Fibroblast of the aortic adventitia (primary cell): ENCODE measurements around the gene TMEM254. TPM values are rescaled to one million over a fixed set of nuclear protein-coding genes. Genes with fewer than 3 reads are reported as not detected.
"Not testable (repeated sequence)": the region's sequence is repeated elsewhere in the genome, so short reads cannot be mapped to it uniquely, and the experiment has no call there.

Experiments used
- DNase-seq: peaks from one replicate; pipeline ENCODE4 v3.0.0-alpha.2; 2010; ENCODE audit warnings: low read depth
- H3K4me3 ChIP-seq: 2 replicates; pipeline ENCODE4 v1.5.1; 2011; ENCODE audit warnings: low read depth, mild to moderate bottlenecking, control low read depth, low read length, moderate library complexity
- CTCF ChIP-seq: IDR thresholded peaks from 2 replicates; pipeline ENCODE4 v1.5.1; 2011; ENCODE audit warnings: mild to moderate bottlenecking, low read length, control low read depth, inconsistent platforms; ENCODE audit not compliant: insufficient read depth
- total RNA-seq: library from RNA; depleted of rRNA; stranded (reverse); fragments of >200 nt; gene quantifications from 2 replicates; pipeline ENCODE4 v1.2.3, GENCODE V29; 2012; ENCODE audit warnings: low replicate concordance

TMEM254 gene
- total RNA-seq, 1 donor: 11.2 TPM

GRCh38 chr10:80066809-80067208 lies 11.7 kb upstream of the TMEM254 start:
- H3K4me3 ChIP-seq: no peak overlapping the region
- no peak for DNase-seq
- TF ChIP-seq CTCF: no peak

DNA sequence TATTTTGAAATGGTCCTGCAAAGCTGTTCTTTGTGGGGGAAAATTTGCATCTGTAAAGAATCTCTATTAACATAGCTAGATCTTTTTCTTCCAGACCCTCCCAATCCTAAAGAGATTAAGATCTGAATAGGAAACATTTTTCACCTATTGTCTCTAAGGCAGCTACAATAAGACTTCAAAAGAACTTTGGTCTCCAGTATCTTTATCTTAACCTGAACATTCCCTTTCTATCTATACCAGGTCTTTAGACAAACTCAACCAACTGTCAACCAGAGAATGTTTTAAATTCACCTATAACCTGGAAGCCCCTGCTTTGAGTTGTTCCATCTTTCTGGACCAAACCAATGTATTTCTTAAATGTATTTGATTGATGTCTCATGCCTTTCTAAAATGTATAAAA lies 10.6 kb upstream of the TMEM254 start:
- DNase-seq, H3K4me3 ChIP-seq: not testable (repeated sequence)

GRCh38 chr10:80068270-80068669 lies 10.2 kb upstream of the TMEM254 start:
- no peak for DNase-seq
- H3K4me3 ChIP-seq: no peak overlapping the region
- no peak for TF ChIP-seq CTCF

DNA sequence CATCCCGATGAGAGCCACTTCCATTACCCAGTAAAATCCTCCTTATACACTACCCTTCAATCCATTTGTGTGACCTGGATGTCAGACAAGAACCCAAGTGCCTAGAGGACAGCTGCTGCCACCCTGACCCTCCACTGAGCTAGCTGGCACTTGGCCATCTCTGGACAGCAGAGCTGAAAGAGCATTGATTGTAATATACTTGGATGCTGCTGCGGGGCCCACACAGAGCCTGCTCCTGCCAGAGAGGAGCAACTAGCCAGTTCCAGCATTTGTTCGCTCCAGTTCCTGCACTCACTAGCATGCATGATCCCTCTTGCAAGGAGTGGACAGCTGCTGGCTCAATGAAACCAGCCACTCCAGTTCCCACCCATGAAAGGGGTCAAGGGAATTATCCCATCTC lies 8.4 kb upstream of the TMEM254 start:
- no peak for DNase-seq
- no peak for TF ChIP-seq CTCF
- no peak overlapping the region for H3K4me3 ChIP-seq

GRCh38 chr10:80072584-80072983 lies 5.9 kb upstream of the TMEM254 start:
- no peak for DNase-seq
- TF ChIP-seq CTCF: no peak
- no peak overlapping the region for H3K4me3 ChIP-seq

GRCh38 chr10:80075781-80076180 lies 2.7 kb upstream of the TMEM254 start:
- no peak for TF ChIP-seq CTCF
- H3K4me3 ChIP-seq: no peak overlapping the region
- no peak for DNase-seq

- peak overlapping the region; percentile 96 for H3K4me3 ChIP-seq
- no peak for DNase-seq
- TF ChIP-seq CTCF: no peak
These were observed 507 bp upstream of the TMEM254 start for GRCh38 chr10:80077869-80078447.

DNA sequence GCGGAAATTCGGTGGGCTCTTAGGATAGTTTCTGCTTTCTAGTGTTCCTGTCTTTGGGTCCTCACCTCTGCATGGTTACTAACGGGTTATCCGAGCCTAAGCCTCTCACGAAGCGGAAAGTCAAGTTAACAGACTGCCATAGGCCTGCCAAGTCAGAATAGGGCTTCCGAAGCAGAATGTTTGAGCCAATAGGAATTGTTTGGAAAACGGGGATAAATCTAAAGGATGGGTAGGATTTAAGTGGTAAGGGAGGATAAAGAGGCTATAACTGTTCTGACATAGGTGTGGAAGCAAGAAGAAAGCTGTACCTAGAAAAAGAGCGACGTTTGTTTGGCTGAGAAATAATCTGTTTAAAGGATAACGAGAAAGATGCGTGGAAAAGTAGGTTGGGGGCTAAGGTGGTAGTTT lies 851 bp downstream of the TMEM254 start:
- DNase-seq: no peak
- TF ChIP-seq CTCF: no peak
- H3K4me3 ChIP-seq: peak overlapping the region; percentile 96
